ENCODE data around the gene LIPG. TPM values are rescaled to one million over a fixed set of nuclear protein-coding genes. Genes with fewer than 3 reads are reported as not detected.
"Not testable (repeated sequence)": the region's sequence is repeated elsewhere in the genome, so short reads cannot be mapped to it uniquely, and the experiment has no call there.

LIPG gene
- polyA plus RNA-seq, 1 experiment = 0.25 TPM

GRCh38 chr18:49558356-49558755 is 3.5 kb upstream of the LIPG start:
- ChIA-PET CTCF (interaction anchor here (0.6 to 8.7 kb wide), 10 partner anchors 12 to 324 kb away, joined by 3 to 159 read pairs (median 6); no protein-coding TSS in a partner anchor), POLR2A (no interaction called here)
- Histone ChIP-seq H3K4me3 (ENCODE audit: low read depth, low read length) (no peak overlapping the region), H3K27me3 (ENCODE audit: control insufficient read depth, insufficient read depth, low read length) (peaks cover 24% of the 10 kb centered on the region), H3K36me3 (ENCODE audit: control insufficient read depth, insufficient read depth, low read length) (no peaks in the 10 kb centered on the region)
- DNase-seq (ENCODE audit: low read depth) = no peak
- no peak for TF ChIP-seq CTCF (IDR thresholded peaks at IDR 0.05; ENCODE audit: insufficient read depth, low read depth, low read length)

- peak; percentile 58 for TF ChIP-seq CTCF (IDR thresholded peaks at IDR 0.05; ENCODE audit: insufficient read depth, low read depth, low read length)
- DNase-seq (ENCODE audit: low read depth); H3K36me3 ChIP-seq (ENCODE audit: control insufficient read depth, insufficient read depth, low read length); H3K4me3 ChIP-seq (ENCODE audit: low read depth, low read length); POLR2A ChIA-PET: not testable (repeated sequence)
- CTCF ChIA-PET = interaction anchor here (0.8 to 8.7 kb wide), 15 partner anchors 9 to 298 kb away, joined by 3 to 159 read pairs (median 4); no protein-coding TSS in a partner anchor
- H3K27me3 ChIP-seq (ENCODE audit: control insufficient read depth, insufficient read depth, low read length) = peaks cover 24% of the 10 kb centered on the region
Observed at GRCh38 chr18:49559326-49559931, 2.4 kb upstream of the LIPG start.

- CTCF ChIA-PET = interaction anchor here (1.1 to 8.7 kb wide), 9 partner anchors 29 to 297 kb away, joined by 3 to 159 read pairs (median 7); no protein-coding TSS in a partner anchor
- Histone ChIP-seq H3K27me3 (ENCODE audit: control insufficient read depth, insufficient read depth, low read length) (peaks cover 24% of the 10 kb centered on the region), H3K4me3 (ENCODE audit: low read depth, low read length) (no peak overlapping the region), H3K36me3 (ENCODE audit: control insufficient read depth, insufficient read depth, low read length) (no peaks in the 10 kb centered on the region)
- POLR2A ChIA-PET = no interaction called here
- DNase-seq (ENCODE audit: low read depth) = no peak
- no peak for TF ChIP-seq CTCF (IDR thresholded peaks at IDR 0.05; ENCODE audit: insufficient read depth, low read depth, low read length)
Observed at GRCh38 chr18:49560277-49560623, 1.6 kb upstream of the LIPG start.

GRCh38 chr18:49560624-49561288 is 1.1 kb upstream of the LIPG start:
- ChIA-PET CTCF (interaction anchor here (1.1 to 8.7 kb wide), 7 partner anchors 28 to 297 kb away, joined by 3 to 159 read pairs (median 7); no protein-coding TSS in a partner anchor), POLR2A (no interaction called here)
- Histone ChIP-seq H3K27me3 (ENCODE audit: control insufficient read depth, insufficient read depth, low read length) (peaks cover 26% of the 10 kb centered on the region), H3K4me3 (ENCODE audit: low read depth, low read length) (peak overlapping the region; percentile 5), H3K36me3 (ENCODE audit: control insufficient read depth, insufficient read depth, low read length) (no peaks in the 10 kb centered on the region)
- no peak for TF ChIP-seq CTCF (IDR thresholded peaks at IDR 0.05; ENCODE audit: insufficient read depth, low read depth, low read length)
- DNase-seq (ENCODE audit: low read depth) = no peak

- H3K36me3 ChIP-seq (ENCODE audit: control insufficient read depth, insufficient read depth, low read length) = no peaks in the 10 kb centered on the region
- ChIA-PET CTCF (interaction anchor here (8.7 kb wide), 1 partner anchor 295 kb away, joined by 159 read pairs; no protein-coding TSS in a partner anchor), POLR2A (no interaction called here)
- no peak for DNase-seq (ENCODE audit: low read depth)
- H3K27me3 ChIP-seq (ENCODE audit: control insufficient read depth, insufficient read depth, low read length) = peaks cover 25% of the 10 kb centered on the region
- no peak overlapping the region for H3K4me3 ChIP-seq (ENCODE audit: low read depth, low read length)
- TF ChIP-seq CTCF (IDR thresholded peaks at IDR 0.05; ENCODE audit: insufficient read depth, low read depth, low read length) = no peak
Observed at GRCh38 chr18:49562481-49563129, 748 bp downstream of the LIPG start.

Measured in BJ (cell line).